ENCODE measurements around the gene SHPK.

SHPK gene

DNA sequence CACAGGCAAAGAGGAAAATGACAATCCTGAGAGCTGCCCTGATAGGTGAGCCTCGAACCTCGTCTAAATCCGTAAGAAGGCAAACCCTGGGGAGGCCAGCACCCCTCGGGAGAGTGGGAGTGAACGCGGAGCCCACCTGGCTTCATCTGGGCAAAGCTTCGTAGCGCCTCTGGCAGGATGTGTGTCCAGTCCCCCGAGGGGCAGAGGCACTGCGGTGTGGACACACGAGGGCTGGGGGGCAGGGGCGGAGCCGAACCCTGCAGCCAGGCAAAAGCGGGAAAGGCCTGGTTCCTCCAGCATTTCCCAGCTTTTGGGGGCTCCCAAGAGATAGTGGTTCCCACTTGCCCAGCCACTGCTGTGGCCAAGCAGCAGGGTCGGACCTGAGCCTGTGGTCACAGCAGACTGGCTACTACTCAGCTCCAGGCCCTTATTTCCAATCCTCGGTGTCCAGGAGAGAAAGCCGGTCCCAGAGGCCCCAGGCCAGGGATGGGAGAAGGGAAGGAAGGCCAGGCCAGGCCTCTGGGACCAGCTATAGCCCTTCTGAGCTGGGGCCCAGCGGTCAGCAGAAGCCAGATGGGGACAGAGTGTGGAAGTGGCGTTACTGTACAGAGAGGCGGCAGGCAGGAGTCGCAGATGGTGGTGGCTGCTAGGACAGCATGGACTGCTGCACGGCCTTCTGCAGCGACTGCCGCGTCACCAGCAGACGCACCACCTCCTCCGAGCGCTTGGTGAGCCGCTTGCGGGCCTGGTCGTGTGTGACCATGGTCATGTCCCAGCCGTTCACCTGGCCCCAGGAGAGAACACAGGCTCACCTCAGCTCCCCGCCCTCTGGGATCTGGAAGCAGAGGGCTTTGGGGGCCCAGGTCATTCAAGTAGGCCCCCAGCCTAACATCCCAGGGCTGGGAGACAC lies 27.3 kb upstream of the SHPK start:
- no peak for TF ChIP-seq EZH2phosphoT487 (conservative IDR thresholded peaks at IDR 0.05; ENCODE audit: low read length)
- TF ChIP-seq, protein P1, sequence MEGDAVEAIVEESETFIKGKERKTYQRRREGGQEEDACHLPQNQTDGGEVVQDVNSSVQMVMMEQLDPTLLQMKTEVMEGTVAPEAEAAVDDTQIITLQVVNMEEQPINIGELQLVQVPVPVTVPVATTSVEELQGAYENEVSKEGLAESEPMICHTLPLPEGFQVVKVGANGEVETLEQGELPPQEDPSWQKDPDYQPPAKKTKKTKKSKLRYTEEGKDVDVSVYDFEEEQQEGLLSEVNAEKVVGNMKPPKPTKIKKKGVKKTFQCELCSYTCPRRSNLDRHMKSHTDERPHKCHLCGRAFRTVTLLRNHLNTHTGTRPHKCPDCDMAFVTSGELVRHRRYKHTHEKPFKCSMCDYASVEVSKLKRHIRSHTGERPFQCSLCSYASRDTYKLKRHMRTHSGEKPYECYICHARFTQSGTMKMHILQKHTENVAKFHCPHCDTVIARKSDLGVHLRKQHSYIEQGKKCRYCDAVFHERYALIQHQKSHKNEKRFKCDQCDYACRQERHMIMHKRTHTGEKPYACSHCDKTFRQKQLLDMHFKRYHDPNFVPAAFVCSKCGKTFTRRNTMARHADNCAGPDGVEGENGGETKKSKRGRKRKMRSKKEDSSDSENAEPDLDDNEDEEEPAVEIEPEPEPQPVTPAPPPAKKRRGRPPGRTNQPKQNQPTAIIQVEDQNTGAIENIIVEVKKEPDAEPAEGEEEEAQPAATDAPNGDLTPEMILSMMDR (IDR thresholded peaks at IDR 0.05; ENCODE audit: insufficient read depth, low read length, poor library complexity, severe bottlenecking): no peak
- Histone ChIP-seq H3K9ac (ENCODE audit: low read length) (no peak overlapping the region), H3K9me2 (replicated peaks; ENCODE audit: insufficient read depth, low read length) (no peaks in the 10 kb centered on the region), H3K79me2 (ENCODE audit: insufficient read depth, low read length) (no peaks in the 10 kb centered on the region), H3K27ac (ENCODE audit: low read depth, low read length) (no peak overlapping the region), H3K9me3 (ENCODE audit: insufficient read depth, low read length) (no peaks in the 10 kb centered on the region), H3K4me3 (ENCODE audit: insufficient read depth, low read length, poor library complexity, severe bottlenecking) (no peak overlapping the region), H3K4me2 (ENCODE audit: low read depth, low read length, poor library complexity, severe bottlenecking) (no peak overlapping the region), H3K36me3 (ENCODE audit: low read length) (no peaks in the 10 kb centered on the region), H3F3A (ENCODE audit: insufficient read depth) (no peaks in the 10 kb centered on the region), H3K27me3 (ENCODE audit: low read length) (no peaks in the 10 kb centered on the region), H2AFZ (ENCODE audit: low read depth, low read length, severe bottlenecking) (no peak overlapping the region), H4K20me1 (ENCODE audit: low read depth, low read length) (no peaks in the 10 kb centered on the region)

DNA sequence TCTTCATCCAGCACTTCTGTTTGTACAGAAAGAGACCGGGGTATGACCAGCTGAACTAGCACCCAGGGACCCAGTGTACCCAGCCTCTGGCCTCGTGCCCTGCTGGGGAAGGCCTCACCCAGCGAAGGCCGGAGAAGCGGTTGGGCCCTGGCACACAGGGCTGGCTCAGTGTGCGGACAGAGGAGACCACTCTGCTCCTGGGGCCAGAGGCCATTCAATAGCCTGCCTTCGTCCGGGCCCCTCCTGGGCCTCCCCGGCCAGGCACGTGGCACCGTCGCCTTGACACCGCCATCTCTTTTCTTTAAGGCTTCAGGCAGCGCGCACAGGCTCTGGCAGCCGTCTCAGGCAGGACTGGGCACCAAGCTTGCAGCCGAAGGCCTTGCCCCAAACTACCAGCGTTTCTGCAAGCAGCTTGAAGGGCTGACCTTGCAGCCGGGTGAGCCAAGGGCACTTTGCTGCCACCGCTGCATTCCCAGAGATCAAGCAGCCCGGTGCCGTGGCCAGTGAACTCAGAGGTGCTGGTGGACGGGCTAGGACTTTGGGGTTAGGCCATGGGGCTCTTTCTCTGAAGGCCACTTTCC lies 24.4 kb upstream of the SHPK start:
- H3K4me2 ChIP-seq (ENCODE audit: low read depth, low read length, poor library complexity, severe bottlenecking): no peak overlapping the region
- no peak for TF ChIP-seq EZH2phosphoT487 (conservative IDR thresholded peaks at IDR 0.05; ENCODE audit: low read length)
- TF ChIP-seq, protein P1 (IDR thresholded peaks at IDR 0.05; ENCODE audit: insufficient read depth, low read length, poor library complexity, severe bottlenecking): no peak
- H4K20me1 ChIP-seq (ENCODE audit: low read depth, low read length): no peaks in the 10 kb centered on the region
- H3K79me2 ChIP-seq (ENCODE audit: insufficient read depth, low read length): no peaks in the 10 kb centered on the region
- H3K27ac ChIP-seq (ENCODE audit: low read depth, low read length): no peak overlapping the region
- no peaks in the 10 kb centered on the region for H3F3A ChIP-seq (ENCODE audit: insufficient read depth)
- H3K9me2 ChIP-seq (replicated peaks; ENCODE audit: insufficient read depth, low read length): no peaks in the 10 kb centered on the region
- no peak overlapping the region for H2AFZ ChIP-seq (ENCODE audit: low read depth, low read length, severe bottlenecking)
- H3K9me3 ChIP-seq (ENCODE audit: insufficient read depth, low read length): no peaks in the 10 kb centered on the region
- H3K27me3 ChIP-seq (ENCODE audit: low read length): no peaks in the 10 kb centered on the region
- H3K9ac ChIP-seq (ENCODE audit: low read length): no peak overlapping the region
- no peak overlapping the region for H3K4me3 ChIP-seq (ENCODE audit: insufficient read depth, low read length, poor library complexity, severe bottlenecking)
- H3K36me3 ChIP-seq (ENCODE audit: low read length): no peaks in the 10 kb centered on the region

DNA sequence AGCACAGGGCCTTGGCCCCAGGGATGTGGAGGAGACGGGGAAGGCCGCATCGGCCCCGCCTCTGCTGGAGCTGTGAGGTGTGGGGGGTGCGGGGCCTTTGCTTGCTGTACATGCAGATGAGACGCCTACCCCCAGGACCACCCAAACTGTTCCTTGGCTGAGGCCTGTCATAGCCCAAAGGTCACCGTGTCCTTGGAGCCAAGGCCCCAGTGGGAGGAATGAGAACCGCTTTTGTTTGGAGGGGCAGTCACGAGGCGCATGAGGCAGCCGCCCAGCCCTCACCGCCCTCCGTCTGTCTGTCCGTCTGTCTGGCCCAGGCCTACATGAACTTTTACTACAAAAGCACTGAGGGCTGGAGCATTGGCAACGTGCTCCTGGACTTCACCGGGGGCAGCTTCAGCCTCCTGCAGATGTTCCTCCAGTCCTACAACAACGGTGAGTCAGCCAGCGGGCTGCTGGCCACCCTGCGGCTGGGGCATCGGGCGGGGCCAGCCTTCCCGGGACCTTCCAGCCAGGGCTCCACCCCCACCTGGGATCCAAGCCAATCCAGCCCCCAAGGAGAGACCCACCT lies 23.6 kb upstream of the SHPK start:
- Histone ChIP-seq H4K20me1 (ENCODE audit: low read depth, low read length) (no peaks in the 10 kb centered on the region), H3K79me2 (ENCODE audit: insufficient read depth, low read length) (no peaks in the 10 kb centered on the region), H3K9ac (ENCODE audit: low read length) (no peak overlapping the region), H3K27ac (ENCODE audit: low read depth, low read length) (no peak overlapping the region), H2AFZ (ENCODE audit: low read depth, low read length, severe bottlenecking) (no peak overlapping the region), H3K9me3 (ENCODE audit: insufficient read depth, low read length) (no peaks in the 10 kb centered on the region), H3K4me2 (ENCODE audit: low read depth, low read length, poor library complexity, severe bottlenecking) (no peak overlapping the region), H3F3A (ENCODE audit: insufficient read depth) (no peaks in the 10 kb centered on the region), H3K4me3 (ENCODE audit: insufficient read depth, low read length, poor library complexity, severe bottlenecking) (no peak overlapping the region), H3K9me2 (replicated peaks; ENCODE audit: insufficient read depth, low read length) (no peaks in the 10 kb centered on the region), H3K27me3 (ENCODE audit: low read length) (no peaks in the 10 kb centered on the region), H3K36me3 (ENCODE audit: low read length) (no peaks in the 10 kb centered on the region)
- no peak for TF ChIP-seq EZH2phosphoT487 (conservative IDR thresholded peaks at IDR 0.05; ENCODE audit: low read length)
- TF ChIP-seq, protein P1 (IDR thresholded peaks at IDR 0.05; ENCODE audit: insufficient read depth, low read length, poor library complexity, severe bottlenecking): no peak

Data from SU-DHL-6 (cell line).